GM19395 (cell line): ENCODE results near the gene CFAP74.

Source experiments
- ATAC-seq: cut with Tn5 transposase; IDR thresholded peaks from one replicate; pipeline ENCODE4 v1.9.1; 2021; ENCODE audit warnings: mild to moderate bottlenecking, moderate library complexity; ENCODE audit not compliant: unreplicated experiment

The CFAP74 gene

GRCh38 chr1:2003541-2004131 lies at the start of gene CFAP74:
Gene CFAP74, minus strand, starts transcription at chr1:2003786. Its CDS starts 12,830 bp downstream, at chr1:1990956.
- no peak for ATAC-seq

GRCh38 chr1:2053217-2053616 lies 49.6 kb upstream of the CFAP74 start:
- no peak for ATAC-seq

- ATAC-seq, result no peak
Measured at GRCh38 chr1:2052756-2053155, 49.2 kb upstream of the CFAP74 start.

- ATAC-seq, result no peak
Measured at GRCh38 chr1:2052054-2052679, 48.6 kb upstream of the CFAP74 start.

- ATAC-seq, result no peak
Measured at GRCh38 chr1:2050793-2051682, 47.5 kb upstream of the CFAP74 start.

GRCh38 chr1:2050461-2050792 lies 46.8 kb upstream of the CFAP74 start:
- no peak for ATAC-seq

GRCh38 chr1:2049718-2050431 lies 46.3 kb upstream of the CFAP74 start, which contains the start of gene PRKCZ:
Gene PRKCZ, plus strand, starts transcription at chr1:2050411. Its CDS starts 220 bp downstream, at chr1:2050631.
- ATAC-seq, result no peak

- ATAC-seq, result no peak
Measured at GRCh38 chr1:2049225-2049717, 45.7 kb upstream of the CFAP74 start.

GRCh38 chr1:2047749-2048729 lies 44.5 kb upstream of the CFAP74 start:
- no peak for ATAC-seq

GRCh38 chr1:2046953-2047748 lies 43.6 kb upstream of the CFAP74 start:
- no peak for ATAC-seq

GRCh38 chr1:2046174-2046917 lies 42.8 kb upstream of the CFAP74 start:
- no peak for ATAC-seq

GRCh38 chr1:2045468-2046173 lies 42.0 kb upstream of the CFAP74 start:
- ATAC-seq, result no peak

GRCh38 chr1:2044510-2045319 lies 41.1 kb upstream of the CFAP74 start:
- ATAC-seq, result no peak

- no peak for ATAC-seq
Measured at GRCh38 chr1:2043886-2044285, 40.3 kb upstream of the CFAP74 start.

GRCh38 chr1:2042830-2043773 lies 39.5 kb upstream of the CFAP74 start:
- ATAC-seq, result no peak

- no peak for ATAC-seq
Measured at GRCh38 chr1:2041887-2042286, 38.3 kb upstream of the CFAP74 start.
